GM18858 (cell line): ENCODE results near the gene PRICKLE1.

Source experiments
- ATAC-seq: cut with Tn5 transposase; IDR thresholded peaks from one replicate; pipeline ENCODE4 v1.9.1; 2021; ENCODE audit not compliant: unreplicated experiment

PRICKLE1 gene

GRCh38 chr12:42589465-42590329, at the start of gene PRICKLE1:
TSS of gene PRICKLE1 (minus strand) at chr12:42589746. CDS start at chr12:42472516, 117,230 bp downstream.
- peak; percentile 57 for ATAC-seq

- no peak for ATAC-seq
Measured at GRCh38 chr12:42638697-42639096, 49.2 kb upstream of the PRICKLE1 start.

- ATAC-seq: no peak
Measured at GRCh38 chr12:42638011-42638410, 48.5 kb upstream of the PRICKLE1 start.

GRCh38 chr12:42636993-42637392, 47.4 kb upstream of the PRICKLE1 start:
- no peak for ATAC-seq

GRCh38 chr12:42633594-42633993, 44.0 kb upstream of the PRICKLE1 start:
- ATAC-seq: no peak

- no peak for ATAC-seq
Measured at GRCh38 chr12:42631513-42631912, 42.0 kb upstream of the PRICKLE1 start.

GRCh38 chr12:42630314-42630713, 40.8 kb upstream of the PRICKLE1 start:
- ATAC-seq: no peak

- ATAC-seq: no peak
Measured at GRCh38 chr12:42627151-42627550, 37.6 kb upstream of the PRICKLE1 start.

GRCh38 chr12:42625611-42626010, 36.1 kb upstream of the PRICKLE1 start:
- ATAC-seq: no peak

- no peak for ATAC-seq
Measured at GRCh38 chr12:42617622-42618021, 28.1 kb upstream of the PRICKLE1 start.

- ATAC-seq: no peak
Measured at GRCh38 chr12:42615006-42615405, 25.5 kb upstream of the PRICKLE1 start.

- no peak for ATAC-seq
Measured at GRCh38 chr12:42612231-42612613, 22.7 kb upstream of the PRICKLE1 start.

GRCh38 chr12:42611571-42612230, 22.2 kb upstream of the PRICKLE1 start:
- ATAC-seq: no peak

- ATAC-seq: no peak
Measured at GRCh38 chr12:42609605-42610004, 20.1 kb upstream of the PRICKLE1 start.

- ATAC-seq: no peak
Measured at GRCh38 chr12:42608196-42608825, 18.8 kb upstream of the PRICKLE1 start.

GRCh38 chr12:42607584-42608058, 18.1 kb upstream of the PRICKLE1 start:
- no peak for ATAC-seq

GRCh38 chr12:42606471-42606870, 16.9 kb upstream of the PRICKLE1 start:
- ATAC-seq: no peak

GRCh38 chr12:42605685-42606084, 16.1 kb upstream of the PRICKLE1 start:
- ATAC-seq: no peak

- no peak for ATAC-seq
Measured at GRCh38 chr12:42603246-42603990, 13.9 kb upstream of the PRICKLE1 start.

GRCh38 chr12:42593874-42594273, 4.3 kb upstream of the PRICKLE1 start:
- no peak for ATAC-seq

GRCh38 chr12:42590330-42590934, 886 bp upstream of the PRICKLE1 start:
- no peak for ATAC-seq
